H1 (cell line): Measurements from ENCODE around the gene LIMK1. TPM values are rescaled to one million over a fixed set of nuclear protein-coding genes. Genes with fewer than 3 reads are reported as not detected.

Experiments
- CTCF ChIA-PET: fragments of 300-600 bp; sonication (Branson Sonifier 250); formaldehyde crosslinking; loops from one replicate; lab custom pipeline; 2021; ENCODE audit not compliant: partially characterized antibody; lab: Charles Lee
- POLR2A ChIA-PET: fragments of 300-600 bp; sonication (Branson Sonifier 250); formaldehyde crosslinking; loops from one replicate; lab custom pipeline; 2021; ENCODE audit warnings: inconsistent platforms; ENCODE audit not compliant: partially characterized antibody; lab: Charles Lee
- DNase-seq, 2 experiments: peaks; one replicate each; pipeline versions ENCODE4 v3.0.0 to v3.0.0-alpha.2; 2010 to 2022; ENCODE audit warnings: low spot score in 2 of 2, low read depth in 1 of 2, mixed read lengths in 1 of 2
- FAIRE-seq: peaks from 2 replicates; lab custom pipeline; 2011; peaks lifted over from hg19 to GRCh38; lab: Jason Lieb, UNC
- H2AFZ ChIP-seq: 2 replicates; pipeline ENCODE4 v1.8.1; 2012; ENCODE audit warnings: low read length, inconsistent platforms
- H2AK5ac ChIP-seq: 2 replicates; pipeline ENCODE4 v1.6.1; 2013; ENCODE audit warnings: low read depth, low read length
- H2BK120ac ChIP-seq: replicated peaks from 2 replicates; pipeline ENCODE3; 2013; ENCODE audit warnings: low read depth, low read length, inconsistent platforms
- H2BK12ac ChIP-seq: 2 replicates; pipeline ENCODE4 v1.6.1; 2013; ENCODE audit warnings: low read depth, low read length
- H2BK15ac ChIP-seq: 2 replicates; pipeline ENCODE4 v1.6.1; 2013; ENCODE audit warnings: low read length
- H2BK20ac ChIP-seq: 2 replicates; pipeline ENCODE4 v1.6.1; 2013; ENCODE audit warnings: low read length
- H2BK5ac ChIP-seq: 2 replicates; pipeline ENCODE4 v1.6.1; 2013; ENCODE audit warnings: low read depth, low read length
- H3K14ac ChIP-seq: 2 replicates; pipeline ENCODE4 v1.6.1; 2013; ENCODE audit warnings: inconsistent platforms; ENCODE audit not compliant: insufficient read length
- H3K18ac ChIP-seq: 2 replicates; pipeline ENCODE4 v1.6.1; 2013; ENCODE audit warnings: low read length; ENCODE audit errors: extremely low read depth
- H3K23ac ChIP-seq: 2 replicates; pipeline ENCODE4 v1.6.1; 2013; ENCODE audit warnings: inconsistent platforms; ENCODE audit not compliant: insufficient read length
- H3K23me2 ChIP-seq: 2 replicates; pipeline ENCODE4 v1.6.1; 2013; ENCODE audit warnings: low read depth, low read length
- H3K27ac ChIP-seq: 2 replicates; pipeline ENCODE4 v1.6.1; 2011; ENCODE audit warnings: low read depth, low read length, inconsistent platforms
- H3K27me3 ChIP-seq, 4 experiments: replicated peaks in 1 of 4; 1 replicate in 1 of 4; 2 replicates in 3 of 4; pipeline versions ENCODE4 v1.6.1 to v1.8.1; 2011 to 2013; ENCODE audit warnings: low read length in 3 of 4, mild to moderate bottlenecking in 3 of 4, inconsistent platforms in 2 of 4, mixed read lengths in 2 of 4, moderate library complexity in 1 of 4; ENCODE audit not compliant: control insufficient read depth in 3 of 4, insufficient read depth in 3 of 4; ENCODE audit errors: extremely low read depth in 1 of 4
- H3K36me3 ChIP-seq, 4 experiments: 2 replicates each; pipeline versions ENCODE4 v1.6.1 to v1.8.1; 2011 to 2013; ENCODE audit warnings: mild to moderate bottlenecking in 4 of 4, low read length in 3 of 4, moderate library complexity in 2 of 4, control low read depth in 1 of 4, inconsistent platforms in 1 of 4; ENCODE audit not compliant: insufficient read depth in 4 of 4, control insufficient read depth in 2 of 4
- H3K4ac ChIP-seq: replicated peaks from 2 replicates; pipeline ENCODE3; 2013; ENCODE audit warnings: low read length, low read depth, mixed read lengths, inconsistent platforms; ENCODE audit not compliant: insufficient read length
- H3K4me1 ChIP-seq, 4 experiments: replicated peaks in 1 of 4; 1 replicate in 1 of 4; 2 replicates in 3 of 4; pipeline versions ENCODE4 v1.6.1 to v1.8.1; 2011 to 2013; ENCODE audit warnings: low read length in 3 of 4, inconsistent platforms in 2 of 4, mixed read lengths in 1 of 4; ENCODE audit not compliant: insufficient read depth in 4 of 4, control insufficient read depth in 3 of 4
- H3K4me2 ChIP-seq, 2 experiments: 2 replicates each; pipeline versions ENCODE4 v1.6.1 to v1.8.1; 2011 to 2013; ENCODE audit warnings: low read depth in 2 of 2, low read length in 2 of 2, control low read depth in 1 of 2, inconsistent platforms in 1 of 2, mild to moderate bottlenecking in 1 of 2; ENCODE audit not compliant: insufficient read depth in 1 of 2
- H3K4me3 ChIP-seq, 4 experiments: fragments of 200-600, 300-600 bp in 1 of 4; sonication (generic), shearing (Covaris generic), sonication (Bioruptor Twin) in 1 of 4; 2 replicates each; pipeline versions ENCODE4 v1.5.1 to v1.8.1; 2011 to 2016; ENCODE audit warnings: low read length in 4 of 4, low read depth in 3 of 4, control low read depth in 2 of 4, inconsistent platforms in 2 of 4, mild to moderate bottlenecking in 2 of 4, mixed read lengths in 1 of 4, moderate library complexity in 1 of 4; ENCODE audit not compliant: insufficient read depth in 2 of 4; ENCODE audit errors: extremely low read depth in 1 of 4
- H3K56ac ChIP-seq: replicated peaks from 2 replicates; pipeline ENCODE3; 2013; ENCODE audit warnings: low read depth, mild to moderate bottlenecking, mixed read lengths, low read length, inconsistent platforms; ENCODE audit not compliant: insufficient read length
- H3K79me1 ChIP-seq: 2 replicates; pipeline ENCODE4 v1.6.1; 2013; ENCODE audit warnings: low read depth, low read length, control low read depth
- H3K79me2 ChIP-seq, 2 experiments: 2 replicates each; pipeline versions ENCODE4 v1.6.1 to v1.8.1; 2012 to 2013; ENCODE audit warnings: low read length in 2 of 2, mild to moderate bottlenecking in 2 of 2, inconsistent platforms in 1 of 2; ENCODE audit not compliant: insufficient read depth in 2 of 2, control insufficient read depth in 1 of 2
- H3K9ac ChIP-seq, 4 experiments: replicated peaks in 1 of 4; 1 replicate in 1 of 4; 2 replicates in 3 of 4; pipeline versions ENCODE4 v1.6.1 to v1.8.1; 2011 to 2013; ENCODE audit warnings: low read depth in 3 of 4, low read length in 3 of 4, control low read depth in 2 of 4, mild to moderate bottlenecking in 2 of 4, moderate library complexity in 2 of 4, inconsistent platforms in 1 of 4; ENCODE audit errors: extremely low read depth in 1 of 4
- H3K9me3 ChIP-seq, 2 experiments: 2 replicates each; pipeline versions ENCODE4 v1.6.1 to v1.8.1; 2012 to 2013; ENCODE audit warnings: mild to moderate bottlenecking in 2 of 2, moderate library complexity in 2 of 2, control low read depth in 1 of 2, inconsistent platforms in 1 of 2, low read depth in 1 of 2, low read length in 1 of 2, mixed read lengths in 1 of 2; ENCODE audit not compliant: insufficient read depth in 2 of 2
- H4K20me1 ChIP-seq, 2 experiments: replicated peaks in 1 of 2; 2 replicates each; pipeline versions ENCODE3 to v1.8.1; 2011 to 2013; ENCODE audit warnings: inconsistent platforms in 2 of 2, low read length in 2 of 2, mild to moderate bottlenecking in 1 of 2; ENCODE audit not compliant: insufficient read depth in 2 of 2, control insufficient read depth in 1 of 2
- H4K5ac ChIP-seq: 2 replicates; pipeline ENCODE4 v1.6.1; 2013; ENCODE audit warnings: low read length, low read depth, mixed read lengths, inconsistent platforms; ENCODE audit not compliant: insufficient read length
- H4K8ac ChIP-seq: 2 replicates; pipeline ENCODE4 v1.8.0; 2013; ENCODE audit warnings: mild to moderate bottlenecking, moderate library complexity, low read length, inconsistent platforms; ENCODE audit not compliant: insufficient read depth; ENCODE audit errors: extremely low read depth
- H4K91ac ChIP-seq: replicated peaks from 2 replicates; pipeline ENCODE3; 2013; ENCODE audit warnings: low read length, mixed read lengths, inconsistent platforms; ENCODE audit not compliant: insufficient read length
- BRCA1 ChIP-seq: IDR thresholded peaks from 2 replicates; pipeline ENCODE4 v1.6.1; 2012; ENCODE audit warnings: low read depth, low read length, improper control_type of control experiment
- CTBP2 ChIP-seq: IDR thresholded peaks from 2 replicates; pipeline ENCODE4 v1.7.0; 2011; ENCODE audit warnings: borderline replicate concordance, mild to moderate bottlenecking, moderate library complexity, mixed read lengths, low read length; ENCODE audit not compliant: insufficient read depth, insufficient read length
- HDAC6 ChIP-seq: IDR thresholded peaks from one replicate; pipeline ENCODE4 v1.7.1; 2012; ENCODE audit warnings: low read depth, mild to moderate bottlenecking, inconsistent platforms, low read length, moderate library complexity
- JUN ChIP-seq: IDR thresholded peaks from 2 replicates; pipeline ENCODE4 v1.6.1; 2011; ENCODE audit warnings: low read depth, mild to moderate bottlenecking, improper control_type of control experiment, low read length
- KDM4A ChIP-seq: IDR thresholded peaks from one replicate; pipeline ENCODE4 v1.7.1; 2012; ENCODE audit warnings: low read depth, mild to moderate bottlenecking, moderate library complexity, low read length, inconsistent platforms; ENCODE audit not compliant: severe bottlenecking
- KDM5A ChIP-seq: fragments of 200-600 bp; IDR thresholded peaks from 2 replicates; pipeline ENCODE4 v1.7.1; 2012; ENCODE audit warnings: mild to moderate bottlenecking, low read length, inconsistent platforms, mixed read lengths
- NRF1 ChIP-seq: IDR thresholded peaks from 2 replicates; pipeline ENCODE4 v1.6.1; 2011; ENCODE audit warnings: mild to moderate bottlenecking, low read depth, low read length, improper control_type of control experiment
- RXRA ChIP-seq: IDR thresholded peaks from 2 replicates; pipeline ENCODE4 v1.6.1; 2011; ENCODE audit warnings: low read depth, mild to moderate bottlenecking, low read length, moderate library complexity; ENCODE audit not compliant: insufficient read depth
- WGBS, 2 experiments: shearing (Covaris generic) in 1 of 2; methylation state at CpG; one replicate each; pipeline versions ENCODE4 v1.1.6 to v1.1.7; 2013 to 2015; ENCODE audit warnings: low lambda C conversion rate in 2 of 2, mixed read lengths in 2 of 2, inconsistent platforms in 1 of 2, low coverage in 1 of 2, missing lambda C conversion rate in 1 of 2; ENCODE audit not compliant: insufficient replicate concordance in 2 of 2, insufficient coverage in 1 of 2, insufficient read length in 1 of 2; ENCODE audit errors: extremely low coverage in 1 of 2, missing lambda C conversion rate in 1 of 2; 5-methylcytosine and 5-hydroxymethylcytosine counted together
- polyA plus RNA-seq, 7 experiments: library from polyadenylated mRNA; depleted of rRNA in 3 of 7; stranded (reverse) in 5 of 7; unstranded in 2 of 7; fragments of >200 nt in 5 of 7; fragments of 200-250 nt in 2 of 7; gene quantifications; 1 replicate in 5 of 7; 2 replicates in 1 of 7; 4 replicates in 1 of 7; pipeline versions ENCODE4 v1.2.1 to v1.2.3, GENCODE V29; 2011 to 2013; ENCODE audit warnings: missing spikeins in 2 of 7, mixed read lengths in 2 of 7
- total RNA-seq: library from RNA; stranded (reverse); fragmentation: NEBNext Ultra II Directional; extraction: Animal tissue kit (Norgen Biotek cat#: 25700); gene quantifications from 2 replicates; pipeline ENCODE4 v1.2.1, GENCODE V29; 2021
- TF ChIP-seq, protein P1 (sequence below): IDR thresholded peaks from 2 replicates; pipeline ENCODE4 v1.6.1; 2012; ENCODE audit warnings: low read length, inconsistent platforms

The LIMK1 gene
- total and polyA plus RNA-seq, 2 of the 8 experiments (the other 6 are each of a cell fraction or from before 2014, with no cell fraction given), result 93.5 to 108 TPM

DNA sequence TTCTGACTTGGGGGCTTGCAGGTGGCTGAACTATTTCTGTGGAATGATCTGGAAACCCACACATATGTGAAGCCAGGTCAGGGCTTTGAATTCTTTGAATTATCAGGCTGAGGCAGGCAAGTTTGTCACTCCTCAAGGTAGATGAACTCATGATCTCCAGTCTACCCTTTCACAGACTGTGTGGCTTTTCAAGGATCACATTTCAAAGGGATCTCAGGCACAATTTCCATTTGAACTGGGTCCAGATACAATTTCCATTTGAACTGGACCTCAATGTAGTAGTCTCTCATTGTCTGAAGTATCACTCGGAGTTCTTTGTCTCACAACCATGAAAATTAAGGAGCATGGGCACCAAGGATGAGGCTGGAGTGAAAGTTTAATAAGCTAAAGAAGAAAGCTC is 64.9 kb downstream of the LIMK1 start:
- WGBS, 2 experiments, result 79% methylated on average over 1 of the region's 1 CpG; no CpG with 5 or more reads in 1 of the 2 experiments
- Histone ChIP-seq H3K36me3 (no peaks in the 10 kb centered on the region), H3K23me2 (no peaks in the 10 kb centered on the region), H3K27ac (no peak overlapping the region), H2BK12ac (no peak overlapping the region), H3K79me2 (no peaks in the 10 kb centered on the region), H3K18ac (no peak overlapping the region; the same call in 1 of the 2 replicates), H3K4ac (no peak overlapping the region), H2AK5ac (no peak overlapping the region), H2BK15ac (no peak overlapping the region), H3K4me2 (0 out of 4 replicates have a peak overlapping the region, but pooled peaks of 1 of the 2 experiments have one; percentile 14), H3K4me3 (no peak overlapping the region), H2BK20ac (no peak overlapping the region), H3K9ac (no peak overlapping the region), H4K91ac (no peak overlapping the region), H3K9me3 (no peaks in the 10 kb centered on the region), H2AFZ (0 out of 2 replicates have a peak overlapping the region, but pooled peaks have one; percentile 35), H3K56ac (no peak overlapping the region), H4K20me1 (peaks cover 0 to 2% of the 10 kb centered on the region in 2 experiments), H3K14ac (no peak overlapping the region), H3K23ac (no peak overlapping the region), H3K4me1 (peaks cover 0 to 2% (median 0%) of the 10 kb centered on the region in 4 experiments; a peak in 1 of 7 replicates), H3K27me3 (no peaks in the 10 kb centered on the region), H4K5ac (no peak overlapping the region), H2BK120ac (no peak overlapping the region), H4K8ac (no peak overlapping the region), H2BK5ac (no peak overlapping the region), H3K79me1 (no peaks in the 10 kb centered on the region)
- DNase-seq (no peak), FAIRE-seq (no peak)
- ChIA-PET POLR2A (no interaction called here), CTCF (interaction anchor here (0.6 to 2.0 kb wide), 3 partner anchors 9 to 17 kb away, joined by 3 to 6 read pairs (median 3); no protein-coding TSS in a partner anchor)
- TF ChIP-seq, protein P1, sequence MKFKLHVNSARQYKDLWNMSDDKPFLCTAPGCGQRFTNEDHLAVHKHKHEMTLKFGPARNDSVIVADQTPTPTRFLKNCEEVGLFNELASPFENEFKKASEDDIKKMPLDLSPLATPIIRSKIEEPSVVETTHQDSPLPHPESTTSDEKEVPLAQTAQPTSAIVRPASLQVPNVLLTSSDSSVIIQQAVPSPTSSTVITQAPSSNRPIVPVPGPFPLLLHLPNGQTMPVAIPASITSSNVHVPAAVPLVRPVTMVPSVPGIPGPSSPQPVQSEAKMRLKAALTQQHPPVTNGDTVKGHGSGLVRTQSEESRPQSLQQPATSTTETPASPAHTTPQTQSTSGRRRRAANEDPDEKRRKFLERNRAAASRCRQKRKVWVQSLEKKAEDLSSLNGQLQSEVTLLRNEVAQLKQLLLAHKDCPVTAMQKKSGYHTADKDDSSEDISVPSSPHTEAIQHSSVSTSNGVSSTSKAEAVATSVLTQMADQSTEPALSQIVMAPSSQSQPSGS, result no peak
- no peak for TF ChIP-seq JUN
- no peak for TF ChIP-seq CTBP2
- TF ChIP-seq KDM4A, result no peak
- TF ChIP-seq KDM5A, result no peak
- no peak for TF ChIP-seq HDAC6
- no peak for TF ChIP-seq RXRA
- TF ChIP-seq NRF1, result no peak
- no peak for TF ChIP-seq BRCA1
